ENCODE measurements around the gene HARBI1. TPM values are rescaled to one million over a fixed set of nuclear protein-coding genes. Genes with fewer than 3 reads are reported as not detected.

HARBI1 gene
- total RNA-seq, 1 donor from 2014 or later, result 8.0 TPM

DNA sequence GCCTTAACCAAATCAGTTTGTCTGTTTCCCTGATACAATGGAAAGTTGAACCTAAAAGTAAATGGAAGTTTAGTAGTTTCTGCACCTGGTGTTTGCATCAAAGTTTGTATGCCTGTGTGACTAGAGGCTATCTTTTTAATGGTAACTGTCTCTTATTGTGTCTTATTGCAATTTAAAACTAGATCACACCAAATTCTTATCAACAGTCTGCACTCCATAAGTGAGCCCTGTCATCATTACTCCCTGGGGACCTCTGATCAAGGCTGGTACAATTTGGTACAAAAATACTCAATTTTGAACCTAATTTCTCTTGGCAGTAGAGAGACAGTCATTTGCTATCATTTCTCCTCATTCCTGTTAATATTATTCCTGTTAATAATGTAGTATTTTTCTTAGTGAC, 45.3 kb upstream of the HARBI1 start:
- Mint-ChIP-seq H3K9me3 (no peaks in the 10 kb centered on the region), H3K4me3 (no peak overlapping the region), H3K27ac (ENCODE audit: unreplicated experiment) (no peak overlapping the region), H3K27me3 (ENCODE audit: low read depth) (no peaks in the 10 kb centered on the region), H3K36me3 (ENCODE audit: low read depth) (no peaks in the 10 kb centered on the region), H3K4me1 (no peaks in the 10 kb centered on the region)
- no peak for DNase-seq (ENCODE audit: low read depth, low spot score)
- TF ChIP-seq, protein P1, sequence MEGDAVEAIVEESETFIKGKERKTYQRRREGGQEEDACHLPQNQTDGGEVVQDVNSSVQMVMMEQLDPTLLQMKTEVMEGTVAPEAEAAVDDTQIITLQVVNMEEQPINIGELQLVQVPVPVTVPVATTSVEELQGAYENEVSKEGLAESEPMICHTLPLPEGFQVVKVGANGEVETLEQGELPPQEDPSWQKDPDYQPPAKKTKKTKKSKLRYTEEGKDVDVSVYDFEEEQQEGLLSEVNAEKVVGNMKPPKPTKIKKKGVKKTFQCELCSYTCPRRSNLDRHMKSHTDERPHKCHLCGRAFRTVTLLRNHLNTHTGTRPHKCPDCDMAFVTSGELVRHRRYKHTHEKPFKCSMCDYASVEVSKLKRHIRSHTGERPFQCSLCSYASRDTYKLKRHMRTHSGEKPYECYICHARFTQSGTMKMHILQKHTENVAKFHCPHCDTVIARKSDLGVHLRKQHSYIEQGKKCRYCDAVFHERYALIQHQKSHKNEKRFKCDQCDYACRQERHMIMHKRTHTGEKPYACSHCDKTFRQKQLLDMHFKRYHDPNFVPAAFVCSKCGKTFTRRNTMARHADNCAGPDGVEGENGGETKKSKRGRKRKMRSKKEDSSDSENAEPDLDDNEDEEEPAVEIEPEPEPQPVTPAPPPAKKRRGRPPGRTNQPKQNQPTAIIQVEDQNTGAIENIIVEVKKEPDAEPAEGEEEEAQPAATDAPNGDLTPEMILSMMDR (conservative IDR thresholded peaks at IDR 0.05), result no peak

DNA sequence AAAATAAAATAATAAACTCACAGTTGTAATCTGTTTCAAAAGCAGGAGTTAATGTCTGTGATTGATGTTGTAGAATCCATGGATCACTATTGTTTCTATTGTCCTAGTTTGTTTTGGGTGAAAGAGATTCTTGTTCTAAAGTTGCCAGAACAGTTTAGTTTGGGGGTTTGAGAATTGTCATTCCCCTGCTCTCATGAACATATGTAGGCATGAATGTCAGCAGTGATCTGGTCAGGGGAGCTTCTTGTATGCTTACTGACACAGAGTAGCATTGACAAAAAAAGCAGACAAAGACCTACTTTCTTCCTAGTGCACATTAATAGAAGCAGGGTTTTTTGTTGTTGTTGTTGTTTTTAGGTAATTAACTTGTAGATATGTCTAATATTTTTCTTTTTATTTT, 44.8 kb upstream of the HARBI1 start:
- Mint-ChIP-seq H3K4me1 (no peaks in the 10 kb centered on the region), H3K9me3 (no peaks in the 10 kb centered on the region), H3K27me3 (ENCODE audit: low read depth) (no peaks in the 10 kb centered on the region), H3K27ac (ENCODE audit: unreplicated experiment) (no peak overlapping the region), H3K4me3 (no peak overlapping the region), H3K36me3 (ENCODE audit: low read depth) (peaks cover under 1% of the 10 kb centered on the region)
- TF ChIP-seq, protein P1 (conservative IDR thresholded peaks at IDR 0.05), result no peak
- no peak for DNase-seq (ENCODE audit: low read depth, low spot score)

DNA sequence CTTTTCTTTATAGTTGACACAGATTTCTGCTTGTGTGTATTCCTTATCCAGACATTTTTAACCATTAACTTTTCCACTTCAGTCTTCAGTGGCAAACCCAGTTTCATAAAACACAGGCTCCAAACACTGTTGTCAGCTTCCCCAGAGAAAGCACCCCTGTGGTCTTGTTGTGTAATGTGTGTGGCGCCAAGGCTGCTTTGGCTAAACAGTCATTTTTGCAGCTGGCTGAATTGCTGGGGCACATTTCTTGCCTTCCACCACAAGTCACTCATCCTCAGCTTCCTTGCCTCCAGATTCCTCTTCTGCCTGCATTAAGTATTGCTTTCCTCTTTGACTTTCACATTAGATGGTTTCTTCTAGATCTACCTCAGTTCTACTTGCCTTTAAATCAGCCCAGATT, 42.9 kb upstream of the HARBI1 start:
- Mint-ChIP-seq H3K27ac (ENCODE audit: unreplicated experiment) (no peak overlapping the region), H3K9me3 (no peaks in the 10 kb centered on the region), H3K27me3 (ENCODE audit: low read depth) (no peaks in the 10 kb centered on the region), H3K36me3 (ENCODE audit: low read depth) (peaks cover 3% of the 10 kb centered on the region), H3K4me1 (no peaks in the 10 kb centered on the region), H3K4me3 (no peak overlapping the region)
- TF ChIP-seq, protein P1 (conservative IDR thresholded peaks at IDR 0.05), result no peak
- no peak for DNase-seq (ENCODE audit: low read depth, low spot score)

DNA sequence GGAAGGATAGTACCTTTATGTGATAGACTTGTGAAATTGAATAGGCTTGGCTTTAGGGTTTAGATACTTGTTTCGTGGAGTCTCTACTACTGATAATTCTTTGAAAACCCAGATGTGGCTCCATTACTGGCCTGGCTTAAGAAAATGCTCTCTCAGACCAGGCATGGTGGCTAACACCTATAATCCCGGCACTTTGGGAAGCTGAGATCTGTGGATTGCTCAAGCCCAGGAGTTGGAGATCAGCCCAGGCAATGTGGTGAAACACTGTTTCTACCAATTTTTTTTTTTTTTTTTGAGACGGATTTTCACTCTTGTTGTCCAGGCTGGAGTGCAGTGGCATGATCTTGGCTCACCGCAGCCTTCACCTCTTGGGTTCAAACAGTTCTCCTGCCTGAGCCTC, 41.2 kb upstream of the HARBI1 start:
- no peak for DNase-seq (ENCODE audit: low read depth, low spot score)
- Mint-ChIP-seq H3K4me3 (no peak overlapping the region), H3K4me1 (no peaks in the 10 kb centered on the region), H3K27me3 (ENCODE audit: low read depth) (no peaks in the 10 kb centered on the region), H3K27ac (ENCODE audit: unreplicated experiment) (no peak overlapping the region), H3K36me3 (ENCODE audit: low read depth) (peaks cover 3% of the 10 kb centered on the region), H3K9me3 (no peaks in the 10 kb centered on the region)
- TF ChIP-seq, protein P1 (conservative IDR thresholded peaks at IDR 0.05), result no peak

DNA sequence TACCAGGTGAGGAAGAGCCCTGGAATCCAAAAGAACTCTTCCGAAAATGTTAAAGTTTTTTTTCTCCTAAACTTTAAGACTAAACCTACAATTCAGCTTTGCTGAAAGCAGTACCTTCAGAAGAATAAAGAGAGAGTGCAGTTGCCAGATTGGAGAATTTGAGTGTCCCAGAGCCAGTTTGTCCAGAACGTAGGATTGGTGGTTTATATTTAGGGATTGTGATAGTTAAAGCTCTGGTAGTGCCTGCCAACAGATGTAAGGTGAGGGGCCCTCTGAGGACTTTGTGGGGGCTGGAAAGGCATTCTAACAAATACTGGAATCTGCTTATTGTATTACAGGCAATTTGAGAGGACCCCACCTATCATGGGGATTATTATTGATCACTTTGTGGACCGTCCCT, 40.2 kb upstream of the HARBI1 start:
- no peak for DNase-seq (ENCODE audit: low read depth, low spot score)
- Mint-ChIP-seq H3K36me3 (ENCODE audit: low read depth) (peaks cover 3% of the 10 kb centered on the region), H3K4me3 (no peak overlapping the region), H3K27me3 (ENCODE audit: low read depth) (no peaks in the 10 kb centered on the region), H3K27ac (ENCODE audit: unreplicated experiment) (no peak overlapping the region), H3K4me1 (no peaks in the 10 kb centered on the region), H3K9me3 (no peaks in the 10 kb centered on the region)
- TF ChIP-seq, protein P1 (conservative IDR thresholded peaks at IDR 0.05), result no peak

DNA sequence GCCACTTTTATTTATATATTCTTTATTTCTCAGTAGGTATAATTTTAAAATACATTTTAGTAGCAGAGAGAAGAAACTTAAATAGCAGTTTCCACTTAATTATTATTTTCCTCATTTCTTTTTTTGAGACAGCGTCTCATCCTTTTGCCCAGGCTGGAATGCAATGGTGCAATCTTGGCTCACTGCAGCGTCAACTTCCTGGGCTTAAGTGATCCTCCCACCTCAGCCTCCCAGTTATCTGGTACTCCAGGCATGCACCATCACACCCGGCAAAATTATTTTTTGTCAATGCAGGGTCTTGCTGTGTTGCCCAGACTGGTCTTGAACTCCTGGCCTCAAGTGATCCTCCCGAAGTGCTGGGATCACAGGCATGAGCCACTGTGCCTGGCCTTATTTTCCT, 38.6 kb upstream of the HARBI1 start:
- H3K4me1 Mint-ChIP-seq, result no peaks in the 10 kb centered on the region
- no peaks in the 10 kb centered on the region for H3K27me3 Mint-ChIP-seq (ENCODE audit: low read depth)
- no peak for DNase-seq (ENCODE audit: low read depth, low spot score)
- H3K4me3 Mint-ChIP-seq, result no peak overlapping the region
- peaks cover 3% of the 10 kb centered on the region for H3K36me3 Mint-ChIP-seq (ENCODE audit: low read depth)
- H3K27ac Mint-ChIP-seq (ENCODE audit: unreplicated experiment), result no peak overlapping the region
- no peaks in the 10 kb centered on the region for H3K9me3 Mint-ChIP-seq
- TF ChIP-seq, protein P1 (conservative IDR thresholded peaks at IDR 0.05), result no peak

All from neural crest cell (in vitro differentiated cells).